SK-N-SH (cell line): ENCODE measurements around the gene ATG16L1. TPM values are rescaled to one million over a fixed set of nuclear protein-coding genes. Genes with fewer than 3 reads are reported as not detected.

ENCODE experiments used
- CTCF ChIA-PET: fragments of 300-600, 350-600 bp; formaldehyde crosslinking; extraction: SDS; loops from one replicate; lab custom pipeline; 2021; lab: Yijun Ruan, JAX
- POLR2A ChIA-PET: fragments of 350-600 bp; sonication (Branson Sonifier 250); formaldehyde crosslinking; extraction: SDS; loops from one replicate; lab custom pipeline; 2020; ENCODE audit warnings: antibody characterized with exemption, inconsistent platforms; lab: Yijun Ruan, JAX
- DNase-seq: peaks from one replicate; pipeline ENCODE4 v3.0.0; 2012
- H2AFZ ChIP-seq: fragments of 200-600 bp; sonication (generic); 2 replicates; pipeline ENCODE4 v1.8.1; 2016; ENCODE audit warnings: antibody characterized with exemption, mild to moderate bottlenecking, low read depth
- H3F3A ChIP-seq: fragments of 200-600 bp; sonication (generic); replicated peaks from 2 replicates; pipeline ENCODE3; 2016; ENCODE audit warnings: antibody characterized with exemption, mild to moderate bottlenecking; ENCODE audit not compliant: insufficient read depth
- H3K27ac ChIP-seq, 2 experiments: fragments of 200-500 bp in 1 of 2; fragments of 200-600 bp in 1 of 2; sonication (Bioruptor generic) in 1 of 2; sonication (generic), shearing (Covaris generic) in 1 of 2; 2 replicates each; pipeline versions ENCODE4 v1.5.1 to v1.6.1; 2014 to 2016; ENCODE audit warnings: low read depth in 2 of 2, inconsistent platforms in 1 of 2, low read length in 1 of 2, mild to moderate bottlenecking in 1 of 2, mixed read lengths in 1 of 2
- H3K27me3 ChIP-seq: fragments of 200-600 bp; sonication (generic), shearing (Covaris generic); 2 replicates; pipeline ENCODE4 v1.6.1; 2016; ENCODE audit warnings: mixed run types; ENCODE audit not compliant: insufficient read depth
- H3K36me3 ChIP-seq, 2 experiments: fragments of 200-500 bp in 1 of 2; fragments of 200-600 bp in 1 of 2; sonication (Bioruptor generic) in 1 of 2; sonication (generic) in 1 of 2; replicated peaks in 1 of 2; 2 replicates each; pipeline versions ENCODE3 to v1.5.1; 2014 to 2016; ENCODE audit warnings: low read length in 1 of 2, mild to moderate bottlenecking in 1 of 2; ENCODE audit not compliant: insufficient read depth in 2 of 2, control insufficient read depth in 1 of 2
- H3K4me1 ChIP-seq, 2 experiments: fragments of 200-500 bp in 1 of 2; fragments of 200-600 bp in 1 of 2; sonication (Bioruptor generic) in 1 of 2; sonication (generic), shearing (Covaris generic) in 1 of 2; 2 replicates each; pipeline versions ENCODE4 v1.5.1 to v1.6.1; 2014 to 2016; ENCODE audit warnings: low read depth in 1 of 2, low read length in 1 of 2, mixed run types in 1 of 2; ENCODE audit not compliant: insufficient read depth in 2 of 2, control insufficient read depth in 1 of 2
- H3K4me2 ChIP-seq: fragments of 200-600 bp; sonication (generic), shearing (Covaris generic); 2 replicates; pipeline ENCODE4 v1.6.1; 2017; ENCODE audit warnings: mixed run types
- H3K4me3 ChIP-seq, 2 experiments: fragments of 200-500 bp in 1 of 2; fragments of 200-600 bp in 1 of 2; sonication (Bioruptor generic) in 1 of 2; sonication (generic), shearing (Covaris generic) in 1 of 2; 2 replicates each; pipeline versions ENCODE4 v1.5.1 to v1.8.1; 2014 to 2016; ENCODE audit warnings: low read depth in 2 of 2, inconsistent platforms in 1 of 2, low read length in 1 of 2, mild to moderate bottlenecking in 1 of 2, mixed read lengths in 1 of 2, moderate library complexity in 1 of 2
- H3K79me2 ChIP-seq: fragments of 200-600 bp; sonication (generic); 2 replicates; pipeline ENCODE4 v1.8.1; 2017; ENCODE audit warnings: mild to moderate bottlenecking; ENCODE audit not compliant: insufficient read depth
- H3K9ac ChIP-seq: fragments of 200-600 bp; sonication (generic); 2 replicates; pipeline ENCODE4 v1.6.1; 2017; ENCODE audit warnings: mixed run types
- H3K9me2 ChIP-seq: fragments of 200-600 bp; sonication (generic); 2 replicates; pipeline ENCODE4 v1.6.1; 2017; ENCODE audit warnings: mixed run types
- H3K9me3 ChIP-seq: fragments of 200-600 bp; sonication (generic); 2 replicates; pipeline ENCODE4 v1.6.1; 2017; ENCODE audit warnings: mixed run types, mild to moderate bottlenecking, moderate library complexity
- H4K20me1 ChIP-seq: fragments of 200-600 bp; sonication (generic); 2 replicates; pipeline ENCODE4 v1.6.1; 2017; ENCODE audit warnings: mild to moderate bottlenecking, mixed run types; ENCODE audit not compliant: insufficient read depth
- CHD2 ChIP-seq: fragments of 150-350 bp; IDR thresholded peaks from 2 replicates; pipeline ENCODE4 v1.6.1; 2018; ENCODE audit warnings: low read length; ENCODE audit not compliant: partially characterized antibody
- ELF1 ChIP-seq: IDR thresholded peaks from 2 replicates; pipeline ENCODE4 v1.4.0; 2012
- EP300 ChIP-seq, 2 experiments: IDR thresholded peaks; 2 replicates each; pipeline versions ENCODE4 v1.4.0 to v1.6.1; 2012; ENCODE audit warnings: borderline replicate concordance in 1 of 2, low read depth in 1 of 2, low read length in 1 of 2
- GABPA ChIP-seq: IDR thresholded peaks from 2 replicates; pipeline ENCODE4 v1.4.0; 2012; ENCODE audit warnings: low read depth, mild to moderate bottlenecking
- JUND ChIP-seq: IDR thresholded peaks from 2 replicates; pipeline ENCODE4 v1.4.0; 2012
- MXI1 ChIP-seq: IDR thresholded peaks from 2 replicates; pipeline ENCODE4 v1.6.1; 2012; ENCODE audit warnings: mild to moderate bottlenecking, low read depth, low read length, improper control_type of control experiment
- NRF1 ChIP-seq: IDR thresholded peaks from 2 replicates; pipeline ENCODE4 v1.6.1; 2012; ENCODE audit warnings: low read depth, mild to moderate bottlenecking, low read length
- POLR2AphosphoS5 ChIP-seq: IDR thresholded peaks from 2 replicates; pipeline ENCODE4 v1.6.1; 2012; ENCODE audit warnings: low read depth, low read length
- RAD21 ChIP-seq: IDR thresholded peaks from 2 replicates; pipeline ENCODE4 v1.6.1; 2012; ENCODE audit warnings: mild to moderate bottlenecking, low read length
- RCOR1 ChIP-seq: fragments of 150-350 bp; IDR thresholded peaks from 2 replicates; pipeline ENCODE4 v1.6.1; 2017; ENCODE audit warnings: antibody characterized with exemption, low read length
- SMC3 ChIP-seq: IDR thresholded peaks from 2 replicates; pipeline ENCODE4 v1.6.1; 2012; ENCODE audit warnings: low read depth, low read length, improper control_type of control experiment
- TEAD4 ChIP-seq: IDR thresholded peaks from 2 replicates; pipeline ENCODE4 v1.4.0; 2012; ENCODE audit warnings: mild to moderate bottlenecking, borderline replicate concordance; ENCODE audit not compliant: insufficient read depth
- WGBS: methylation state at CpG from one replicate; pipeline ENCODE4 v1.1.6; 2017; ENCODE audit warnings: low lambda C conversion rate; 5-methylcytosine and 5-hydroxymethylcytosine counted together
- polyA plus RNA-seq, 3 experiments: library from polyadenylated mRNA; depleted of rRNA; stranded (reverse); fragments of >200 nt; gene quantifications; 2 replicates each; pipeline ENCODE4 v1.2.3, GENCODE V29; 2012
- TF ChIP-seq, protein P1 (sequence below): fragments of 200-600 bp; sonication (generic); IDR thresholded peaks from 2 replicates; pipeline ENCODE4 v1.6.1; 2017; ENCODE audit warnings: antibody characterized with exemption, mild to moderate bottlenecking, moderate library complexity
- TF ChIP-seq, protein P2 (sequence below): IDR thresholded peaks from 2 replicates; pipeline ENCODE4; 2012

The ATG16L1 gene
- polyA plus RNA-seq, 1 of the 3 experiments (the other 2 are of a cell fraction), result 22.2 TPM

DNA sequence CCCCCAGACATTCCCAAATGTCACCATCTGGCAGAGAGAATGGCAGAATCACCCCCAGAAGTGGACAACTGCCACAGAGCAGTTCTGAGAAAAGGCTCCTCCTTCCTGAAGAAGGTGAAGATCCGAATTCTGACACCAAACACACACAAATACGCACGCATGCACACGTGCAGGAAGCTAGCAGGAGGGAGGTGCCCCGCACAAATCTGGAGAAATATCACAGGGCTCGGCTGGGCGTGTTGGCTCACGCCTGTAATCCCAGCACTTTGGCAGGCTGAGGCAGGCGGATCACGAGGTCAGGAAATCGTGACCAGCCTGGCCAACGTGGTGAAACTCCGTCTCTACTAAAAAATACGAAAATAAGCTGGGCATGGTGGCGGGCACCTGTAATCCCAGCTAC, 38.5 kb upstream of the ATG16L1 start:
- H3K9me3 ChIP-seq, result no peaks in the 10 kb centered on the region
- peaks cover 13% of the 10 kb centered on the region; the same call in 1 of the 2 replicates for H4K20me1 ChIP-seq
- no peak overlapping the region for H2AFZ ChIP-seq
- no peaks in the 10 kb centered on the region for H3K36me3 ChIP-seq
- H3K79me2 ChIP-seq, result no peaks in the 10 kb centered on the region
- no peak overlapping the region for H3K9ac ChIP-seq
- H3K27me3 ChIP-seq, result no peaks in the 10 kb centered on the region; the same call in 1 of the 2 replicates
- H3K9me2 ChIP-seq, result no peaks in the 10 kb centered on the region
- H3K4me2 ChIP-seq, result no peak overlapping the region
- H3K4me1 ChIP-seq, result peaks cover 4 to 30% of the 10 kb centered on the region in 2 experiments; a peak in 3 of 4 replicates
- TF ChIP-seq, protein P1, sequence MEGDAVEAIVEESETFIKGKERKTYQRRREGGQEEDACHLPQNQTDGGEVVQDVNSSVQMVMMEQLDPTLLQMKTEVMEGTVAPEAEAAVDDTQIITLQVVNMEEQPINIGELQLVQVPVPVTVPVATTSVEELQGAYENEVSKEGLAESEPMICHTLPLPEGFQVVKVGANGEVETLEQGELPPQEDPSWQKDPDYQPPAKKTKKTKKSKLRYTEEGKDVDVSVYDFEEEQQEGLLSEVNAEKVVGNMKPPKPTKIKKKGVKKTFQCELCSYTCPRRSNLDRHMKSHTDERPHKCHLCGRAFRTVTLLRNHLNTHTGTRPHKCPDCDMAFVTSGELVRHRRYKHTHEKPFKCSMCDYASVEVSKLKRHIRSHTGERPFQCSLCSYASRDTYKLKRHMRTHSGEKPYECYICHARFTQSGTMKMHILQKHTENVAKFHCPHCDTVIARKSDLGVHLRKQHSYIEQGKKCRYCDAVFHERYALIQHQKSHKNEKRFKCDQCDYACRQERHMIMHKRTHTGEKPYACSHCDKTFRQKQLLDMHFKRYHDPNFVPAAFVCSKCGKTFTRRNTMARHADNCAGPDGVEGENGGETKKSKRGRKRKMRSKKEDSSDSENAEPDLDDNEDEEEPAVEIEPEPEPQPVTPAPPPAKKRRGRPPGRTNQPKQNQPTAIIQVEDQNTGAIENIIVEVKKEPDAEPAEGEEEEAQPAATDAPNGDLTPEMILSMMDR, result no peak
- TF ChIP-seq GABPA, result no peak
- no peak for TF ChIP-seq TEAD4
- TF ChIP-seq RAD21, result no peak
- TF ChIP-seq CHD2, result no peak
- TF ChIP-seq POLR2AphosphoS5, result no peak
- no peak for TF ChIP-seq MXI1
- TF ChIP-seq RCOR1, result no peak
- TF ChIP-seq SMC3, result no peak
- TF ChIP-seq, protein P2, sequence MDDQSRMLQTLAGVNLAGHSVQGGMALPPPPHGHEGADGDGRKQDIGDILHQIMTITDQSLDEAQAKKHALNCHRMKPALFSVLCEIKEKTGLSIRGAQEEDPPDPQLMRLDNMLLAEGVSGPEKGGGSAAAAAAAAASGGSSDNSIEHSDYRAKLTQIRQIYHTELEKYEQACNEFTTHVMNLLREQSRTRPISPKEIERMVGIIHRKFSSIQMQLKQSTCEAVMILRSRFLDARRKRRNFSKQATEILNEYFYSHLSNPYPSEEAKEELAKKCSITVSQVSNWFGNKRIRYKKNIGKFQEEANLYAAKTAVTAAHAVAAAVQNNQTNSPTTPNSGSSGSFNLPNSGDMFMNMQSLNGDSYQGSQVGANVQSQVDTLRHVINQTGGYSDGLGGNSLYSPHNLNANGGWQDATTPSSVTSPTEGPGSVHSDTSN, result no peak
- TF ChIP-seq NRF1, result no peak
- CTCF ChIA-PET, result no interaction called here
- DNase-seq, result no peak
- POLR2A ChIA-PET, result no interaction called here
- H3F3A ChIP-seq, result peaks cover 13% of the 10 kb centered on the region
- H3K27ac ChIP-seq, result no peak overlapping the region
- WGBS, result 89% methylated on average over 15 of the region's 15 CpGs
- no peak overlapping the region for H3K4me3 ChIP-seq

DNA sequence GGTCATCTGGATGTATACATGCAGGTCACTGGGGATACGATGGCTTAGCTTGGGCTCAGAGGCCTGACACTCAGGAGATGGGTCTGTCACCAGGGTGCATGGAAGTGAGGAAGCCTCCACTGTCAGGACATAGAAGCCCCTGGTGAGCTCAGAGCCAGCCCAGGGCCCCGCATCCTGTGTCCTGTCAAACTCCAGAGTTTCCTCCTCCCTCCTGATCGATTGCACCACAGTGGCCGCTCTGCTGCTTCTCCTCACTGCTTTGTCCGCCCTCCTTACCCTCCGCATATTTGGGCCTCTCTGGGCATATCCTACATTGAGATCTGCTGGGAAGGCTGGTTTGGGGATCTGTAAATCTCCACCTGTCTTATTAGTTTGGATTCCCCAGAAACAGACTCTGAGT, 37.5 kb upstream of the ATG16L1 start:
- no peaks in the 10 kb centered on the region for H3K79me2 ChIP-seq
- 96% methylated on average over 5 of the region's 6 CpGs for WGBS

More for the DNA sequence above, 37.5 kb upstream of the ATG16L1 start:
- Histone ChIP-seq H3K9me3 (no peaks in the 10 kb centered on the region), H3K9me2 (no peaks in the 10 kb centered on the region), H3F3A (peaks cover 13% of the 10 kb centered on the region), H3K4me3 (no peak overlapping the region), H3K27ac (no peak overlapping the region), H2AFZ (no peak overlapping the region), H4K20me1 (peaks cover 13% of the 10 kb centered on the region; the same call in 1 of the 2 replicates), H3K9ac (no peak overlapping the region), H3K27me3 (no peaks in the 10 kb centered on the region; the same call in 1 of the 2 replicates), H3K36me3 (no peaks in the 10 kb centered on the region), H3K4me1 (peaks cover 4 to 22% of the 10 kb centered on the region in 2 experiments; a peak in 3 of 4 replicates), H3K4me2 (no peak overlapping the region)
- DNase-seq, result no peak
- TF ChIP-seq MXI1, result no peak
- no peak for TF ChIP-seq POLR2AphosphoS5
- no peak for TF ChIP-seq ELF1
- TF ChIP-seq CHD2, result no peak
- no peak for TF ChIP-seq JUND
- TF ChIP-seq EP300 (IDR thresholded peaks at IDR 0.05; ENCODE audit: borderline replicate concordance in 1 of 2, low read depth in 1 of 2, low read length in 1 of 2), result no peak
- ChIA-PET CTCF (no interaction called here), POLR2A (no interaction called here)
